Keratinocyte (primary cell): Measurements from ENCODE around the gene IFT122. TPM values are rescaled to one million over a fixed set of nuclear protein-coding genes. Genes with fewer than 3 reads are reported as not detected.

Source experiments
- DNase-seq: peaks from one replicate; pipeline ENCODE4 v3.0.0-alpha.2; 2011; ENCODE audit warnings: low read depth, missing footprints, low spot score
- FAIRE-seq: peaks from 2 replicates; lab custom pipeline; 2011; peaks lifted over from hg19 to GRCh38; lab: Jason Lieb, UNC
- H2AFZ ChIP-seq: 2 replicates; pipeline ENCODE4 v1.6.0; 2012; ENCODE audit warnings: low read length, control low read depth, inconsistent platforms; ENCODE audit not compliant: control insufficient read depth
- H3K27ac ChIP-seq: 2 replicates; pipeline ENCODE4 v1.5.1; 2011; ENCODE audit warnings: low read length; ENCODE audit not compliant: control insufficient read depth, insufficient read depth
- H3K27me3 ChIP-seq: 3 replicates; pipeline ENCODE4 v1.6.0; 2011; ENCODE audit warnings: low read length; ENCODE audit not compliant: control insufficient read depth, insufficient read depth; ENCODE audit errors: extremely low read depth
- H3K36me3 ChIP-seq, 2 experiments: 2 replicates in 1 of 2; 3 replicates in 1 of 2; pipeline ENCODE4 v1.5.1; 2011; ENCODE audit warnings: low read length in 2 of 2, mild to moderate bottlenecking in 1 of 2; ENCODE audit not compliant: control insufficient read depth in 2 of 2, insufficient read depth in 2 of 2; ENCODE audit errors: extremely low read depth in 1 of 2
- H3K4me1 ChIP-seq: 3 replicates; pipeline ENCODE4 v1.5.1; 2011; ENCODE audit warnings: low read length; ENCODE audit not compliant: control insufficient read depth, insufficient read depth; ENCODE audit errors: extremely low read depth
- H3K4me2 ChIP-seq: 3 replicates; pipeline ENCODE4 v1.6.0; 2011; ENCODE audit warnings: low read depth, low read length; ENCODE audit not compliant: control insufficient read depth, insufficient read depth; ENCODE audit errors: extremely low read depth
- H3K4me3 ChIP-seq, 3 experiments: fragments of 200-600 bp in 1 of 3; sonication (generic) in 1 of 3; 2 replicates in 2 of 3; 3 replicates in 1 of 3; pipeline ENCODE4 v1.5.1; 2011 to 2016; ENCODE audit warnings: low read length in 3 of 3, mild to moderate bottlenecking in 3 of 3, control low read depth in 2 of 3, inconsistent platforms in 1 of 3, low read depth in 1 of 3, mixed read lengths in 1 of 3, mixed run types in 1 of 3, moderate library complexity in 1 of 3; ENCODE audit not compliant: control insufficient read depth in 2 of 3, insufficient read depth in 2 of 3; ENCODE audit errors: extremely low read depth in 1 of 3
- H3K79me2 ChIP-seq: 2 replicates; pipeline ENCODE4 v1.6.0; 2012; ENCODE audit warnings: low read length; ENCODE audit not compliant: control insufficient read depth, insufficient read depth
- H3K9ac ChIP-seq: 3 replicates; pipeline ENCODE4 v1.6.0; 2011; ENCODE audit warnings: low read length; ENCODE audit not compliant: control insufficient read depth, insufficient read depth; ENCODE audit errors: extremely low read depth
- H3K9me1 ChIP-seq: 3 replicates; pipeline ENCODE4 v1.6.0; 2011; ENCODE audit warnings: low read length; ENCODE audit not compliant: control insufficient read depth, insufficient read depth; ENCODE audit errors: extremely low read depth
- H3K9me3 ChIP-seq: 2 replicates; pipeline ENCODE4 v1.5.1; 2012; ENCODE audit warnings: low read depth, low read length; ENCODE audit not compliant: control insufficient read depth
- H4K20me1 ChIP-seq: 3 replicates; pipeline ENCODE4 v1.6.0; 2011; ENCODE audit warnings: low read length; ENCODE audit not compliant: control insufficient read depth, insufficient read depth; ENCODE audit errors: extremely low read depth
- CTCF ChIP-seq, 3 experiments: IDR thresholded peaks in 1 of 3; conservative IDR thresholded peaks in 1 of 3; optimal IDR thresholded peaks in 1 of 3; 2 replicates in 2 of 3; 3 replicates in 1 of 3; pipeline versions ENCODE3 to v1.5.1; 2011; ENCODE audit warnings: low read length in 3 of 3, mild to moderate bottlenecking in 3 of 3, moderate library complexity in 2 of 3, control low read depth in 1 of 3, inconsistent platforms in 1 of 3; ENCODE audit not compliant: insufficient read depth in 2 of 3; ENCODE audit errors: extremely low read depth in 1 of 3
- EZH2 ChIP-seq: IDR thresholded peaks from one replicate; pipeline ENCODE4 v1.6.1; 2012; ENCODE audit warnings: inconsistent platforms, mild to moderate bottlenecking, low read length, moderate library complexity
- dilution Hi-C: fragments of 300-500 bp; cut with MboI; formaldehyde crosslinking; loops from one replicate; pipeline ENCODE4 v1.7.0; 2020; ENCODE audit warnings: low sequenced_read_pairs; ENCODE audit not compliant: extremely low pct_ligation_motif_present
- polyA plus RNA-seq, 5 experiments: library from polyadenylated mRNA; depleted of rRNA in 3 of 5; stranded (reverse) in 3 of 5; stranded (forward) in 1 of 5; unstranded in 1 of 5; fragments of >200 nt; gene quantifications; 1 replicate in 1 of 5; 2 replicates in 3 of 5; 3 replicates in 1 of 5; pipeline versions ENCODE4 v1.2.1 to v1.2.3, GENCODE V29; 2011 to 2012; ENCODE audit warnings: missing spikeins in 2 of 5, low read depth in 1 of 5, low replicate concordance in 1 of 5

The IFT122 gene
- polyA plus RNA-seq, 1 donor (not counting 4 experiments of a cell fraction or from before 2014, with no cell fraction given) = 7.1 TPM

- H3K4me2 ChIP-seq = peak overlapping the region; percentile 66
- dilution Hi-C loops = no loop called here
Measured at GRCh38 chr3:129424185-129424841, 15.7 kb upstream of the IFT122 start.

GRCh38 chr3:129425213-129425612, 14.8 kb upstream of the IFT122 start:
- no peak for DNase-seq
- H3K27me3 ChIP-seq = no peaks in the 10 kb centered on the region

More at GRCh38 chr3:129424185-129424841, 15.7 kb upstream of the IFT122 start:
- H3K27ac ChIP-seq = peak overlapping the region; percentile 91
- peak overlapping the region; percentile 72 for H2AFZ ChIP-seq
- H4K20me1 ChIP-seq = no peaks in the 10 kb centered on the region
- no peaks in the 10 kb centered on the region for H3K27me3 ChIP-seq
- H3K4me1 ChIP-seq = peaks cover 36% of the 10 kb centered on the region
- TF ChIP-seq CTCF (optimal IDR thresholded peaks at IDR 0.05 in 1 of 3, IDR thresholded peaks at IDR 0.05 in 1 of 3, conservative IDR thresholded peaks at IDR 0.05 in 1 of 3; ENCODE audit: extremely low read depth in 1 of 3, insufficient read depth in 2 of 3, low read length in 3 of 3) (no peak), EZH2 (no peak)
- H3K4me3 ChIP-seq = peak overlapping the region in 1 of 3 experiments; percentile 24
- H3K79me2 ChIP-seq = no peaks in the 10 kb centered on the region
- no peaks in the 10 kb centered on the region for H3K9me1 ChIP-seq
- DNase-seq = peak; percentile 94
- H3K36me3 ChIP-seq = no peaks in the 10 kb centered on the region
- no peaks in the 10 kb centered on the region for H3K9me3 ChIP-seq
- peak; percentile 82 for FAIRE-seq
- peak overlapping the region; percentile 62 for H3K9ac ChIP-seq

More at GRCh38 chr3:129425213-129425612, 14.8 kb upstream of the IFT122 start:
- no peaks in the 10 kb centered on the region for H3K9me1 ChIP-seq
- no peak for FAIRE-seq
- H3K4me3 ChIP-seq = peak overlapping the region in 1 of 3 experiments; percentile 14
- H2AFZ ChIP-seq = no peak overlapping the region
- peak overlapping the region; percentile 46 for H3K4me2 ChIP-seq
- H3K9me3 ChIP-seq = no peaks in the 10 kb centered on the region
- dilution Hi-C loops = no loop called here
- TF ChIP-seq EZH2 (no peak), CTCF (optimal IDR thresholded peaks at IDR 0.05 in 1 of 3, IDR thresholded peaks at IDR 0.05 in 1 of 3, conservative IDR thresholded peaks at IDR 0.05 in 1 of 3; ENCODE audit: extremely low read depth in 1 of 3, insufficient read depth in 2 of 3, low read length in 3 of 3) (no peak)
- peak overlapping the region; percentile 41 for H3K9ac ChIP-seq
- H3K36me3 ChIP-seq = no peaks in the 10 kb centered on the region
- H3K4me1 ChIP-seq = peaks cover 36% of the 10 kb centered on the region
- no peaks in the 10 kb centered on the region for H4K20me1 ChIP-seq
- no peaks in the 10 kb centered on the region for H3K79me2 ChIP-seq
- H3K27ac ChIP-seq = peak overlapping the region; percentile 91
